ENCODE data around the gene MYL7. TPM values are rescaled to one million over a fixed set of nuclear protein-coding genes. Genes with fewer than 3 reads are reported as not detected.

Gene MYL7
- total RNA-seq, 5 donors from 2014 or later (not counting 1 experiment from before 2014, with no cell fraction given), result not detected

- no peak for DNase-seq
- POLR2A ChIA-PET, result interaction anchor here in 1 of 2 donors (0.6 kb wide), 1 partner anchor 452 kb away, joined by 3 read pairs; no protein-coding TSS in a partner anchor
- Mint-ChIP-seq H3K4me1 (peaks cover 37 to 42% (median 38%) of the 10 kb centered on the region in 3 donors), H3K4me3 (peak overlapping the region; percentile 82 to 89 (median 87)), H3K36me3 (peaks cover 25% of the 10 kb centered on the region), H3K9me3 (no peaks in the 10 kb centered on the region), H3K27me3 (no peaks in the 10 kb centered on the region), H3K27ac (peak overlapping the region; percentile 63 to 77)
- 67% methylated on average over 1 of the region's 1 CpG for WGBS (ENCODE audit: insufficient coverage)
- peak overlapping the region; percentile 64 to 66 for H3K4me3 ChIP-seq (ENCODE audit: control insufficient read depth in 1 of 2, extremely low read depth in 1 of 2, low read length in 1 of 2)
- peaks cover 6 to 22% of the 10 kb centered on the region in 2 experiments for H3K4me1 ChIP-seq (ENCODE audit: control insufficient read depth in 1 of 2, extremely low read depth in 1 of 2, insufficient read depth in 2 of 2, low read length in 2 of 2)
- CTCF ChIA-PET, result interaction anchor here (0.6 to 0.7 kb wide), 3 partner anchors 17 to 309 kb away, joined by 3 to 4 read pairs (median 3); partner anchors contain the start of gene YKT6 (in 1 of the 2)
- no peaks in the 10 kb centered on the region for H3K9me3 ChIP-seq
- peak overlapping the region; percentile 18 for H3K27ac ChIP-seq (ENCODE audit: low read length)
- peaks cover 10 to 30% of the 10 kb centered on the region in 2 donors for H3K36me3 ChIP-seq (ENCODE audit: control insufficient read depth in 2 of 2, extremely low read depth in 1 of 2, insufficient read depth in 1 of 2, low read length in 1 of 2)
- H3K27me3 ChIP-seq (replicated peaks in 1 of 2; ENCODE audit: control insufficient read depth in 2 of 2, extremely low read depth in 1 of 2, insufficient read depth in 2 of 2, low read length in 1 of 2), result peaks cover 0 to 3% of the 10 kb centered on the region in 2 experiments
- ATAC-seq (replicated peaks in 1 of 4), result no peak
These were observed 18.6 kb downstream of the MYL7 start for GRCh38 chr7:44122529-44122928.

- Mint-ChIP-seq H3K4me3 (peak overlapping the region in 2 of 3 donors; percentile 82 to 89), H3K27me3 (no peaks in the 10 kb centered on the region), H3K4me1 (peaks cover 37 to 42% (median 38%) of the 10 kb centered on the region in 3 donors), H3K27ac (peak overlapping the region in 1 of 2 donors; percentile 48), H3K9me3 (no peaks in the 10 kb centered on the region), H3K36me3 (peaks cover 25% of the 10 kb centered on the region)
- no peaks in the 10 kb centered on the region for H3K9me3 ChIP-seq
- ATAC-seq (replicated peaks in 1 of 4) (no peak), DNase-seq (no peak)
- peaks cover 13 to 33% of the 10 kb centered on the region in 2 donors for H3K36me3 ChIP-seq (ENCODE audit: control insufficient read depth in 2 of 2, extremely low read depth in 1 of 2, insufficient read depth in 1 of 2, low read length in 1 of 2)
- no peak overlapping the region for H3K27ac ChIP-seq (ENCODE audit: low read length)
- CTCF ChIA-PET, result no interaction called here
- H3K4me3 ChIP-seq (ENCODE audit: control insufficient read depth in 1 of 2, extremely low read depth in 1 of 2, low read length in 1 of 2), result no peak overlapping the region
- peaks cover 6 to 22% of the 10 kb centered on the region in 2 experiments for H3K4me1 ChIP-seq (ENCODE audit: control insufficient read depth in 1 of 2, extremely low read depth in 1 of 2, insufficient read depth in 2 of 2, low read length in 2 of 2)
- POLR2A ChIA-PET, result no interaction called here
- H3K27me3 ChIP-seq (replicated peaks in 1 of 2; ENCODE audit: control insufficient read depth in 2 of 2, extremely low read depth in 1 of 2, insufficient read depth in 2 of 2, low read length in 1 of 2), result peaks cover 0 to 3% of the 10 kb centered on the region in 2 experiments
- WGBS (ENCODE audit: insufficient coverage), result 91% methylated on average over 8 of the region's 12 CpGs
These were observed 19.2 kb downstream of the MYL7 start for GRCh38 chr7:44121761-44122420.

GRCh38 chr7:44120395-44120794 is 20.7 kb downstream of the MYL7 start:
- Histone ChIP-seq H3K27ac (ENCODE audit: low read length) (no peak overlapping the region), H3K36me3 (ENCODE audit: control insufficient read depth in 2 of 2, extremely low read depth in 1 of 2, insufficient read depth in 1 of 2, low read length in 1 of 2) (peaks cover 16 to 38% of the 10 kb centered on the region in 2 donors), H3K4me3 (ENCODE audit: control insufficient read depth in 1 of 2, extremely low read depth in 1 of 2, low read length in 1 of 2) (no peak overlapping the region), H3K9me3 (no peaks in the 10 kb centered on the region), H3K4me1 (ENCODE audit: control insufficient read depth in 1 of 2, extremely low read depth in 1 of 2, insufficient read depth in 2 of 2, low read length in 2 of 2) (peaks cover 6 to 22% of the 10 kb centered on the region in 2 experiments), H3K27me3 (replicated peaks in 1 of 2; ENCODE audit: control insufficient read depth in 2 of 2, extremely low read depth in 1 of 2, insufficient read depth in 2 of 2, low read length in 1 of 2) (peaks cover 0 to 3% of the 10 kb centered on the region in 2 experiments)
- WGBS (ENCODE audit: insufficient coverage), result 100% methylated on average over 1 of the region's 6 CpGs
- ChIA-PET CTCF (no interaction called here), POLR2A (no interaction called here)
- H3K4me1 Mint-ChIP-seq, result peaks cover 37 to 42% (median 38%) of the 10 kb centered on the region in 3 donors
- H3K9me3 Mint-ChIP-seq, result no peaks in the 10 kb centered on the region
- H3K27ac Mint-ChIP-seq, result peak overlapping the region in 1 of 2 donors; percentile 48
- peaks cover 25% of the 10 kb centered on the region for H3K36me3 Mint-ChIP-seq
- no peak for ATAC-seq (replicated peaks in 1 of 4)
- H3K27me3 Mint-ChIP-seq, result no peaks in the 10 kb centered on the region
- no peak overlapping the region for H3K4me3 Mint-ChIP-seq
- no peak for DNase-seq

- Mint-ChIP-seq H3K4me1 (peaks cover 37 to 42% (median 38%) of the 10 kb centered on the region in 3 donors), H3K36me3 (peaks cover 25% of the 10 kb centered on the region), H3K27me3 (no peaks in the 10 kb centered on the region), H3K4me3 (no peak overlapping the region), H3K9me3 (no peaks in the 10 kb centered on the region), H3K27ac (no peak overlapping the region)
- no peak overlapping the region for H3K27ac ChIP-seq (ENCODE audit: low read length)
- peaks cover 0 to 3% of the 10 kb centered on the region in 2 experiments for H3K27me3 ChIP-seq (replicated peaks in 1 of 2; ENCODE audit: control insufficient read depth in 2 of 2, extremely low read depth in 1 of 2, insufficient read depth in 2 of 2, low read length in 1 of 2)
- ATAC-seq (replicated peaks in 1 of 4), result no peak
- WGBS (ENCODE audit: insufficient coverage), result 100% methylated on average over 8 of the region's 8 CpGs
- H3K36me3 ChIP-seq (ENCODE audit: control insufficient read depth in 2 of 2, extremely low read depth in 1 of 2, insufficient read depth in 1 of 2, low read length in 1 of 2), result peaks cover 16 to 42% of the 10 kb centered on the region in 2 donors
- no peak for DNase-seq
- no peak overlapping the region for H3K4me3 ChIP-seq (ENCODE audit: control insufficient read depth in 1 of 2, extremely low read depth in 1 of 2, low read length in 1 of 2)
- CTCF ChIA-PET, result no interaction called here
- no peaks in the 10 kb centered on the region for H3K9me3 ChIP-seq
- POLR2A ChIA-PET, result no interaction called here
- H3K4me1 ChIP-seq (ENCODE audit: control insufficient read depth in 1 of 2, extremely low read depth in 1 of 2, insufficient read depth in 2 of 2, low read length in 2 of 2), result peaks cover 6 to 22% of the 10 kb centered on the region in 2 experiments
These were observed 21.2 kb downstream of the MYL7 start for GRCh38 chr7:44119829-44120380.

GRCh38 chr7:44117801-44118429 is 23.2 kb downstream of the MYL7 start:
- Histone ChIP-seq H3K4me1 (ENCODE audit: control insufficient read depth in 1 of 2, extremely low read depth in 1 of 2, insufficient read depth in 2 of 2, low read length in 2 of 2) (peaks cover 6 to 14% of the 10 kb centered on the region in 2 experiments), H3K27me3 (replicated peaks in 1 of 2; ENCODE audit: control insufficient read depth in 2 of 2, extremely low read depth in 1 of 2, insufficient read depth in 2 of 2, low read length in 1 of 2) (no peaks in the 10 kb centered on the region), H3K36me3 (ENCODE audit: control insufficient read depth in 2 of 2, extremely low read depth in 1 of 2, insufficient read depth in 1 of 2, low read length in 1 of 2) (peaks cover 16 to 47% of the 10 kb centered on the region in 2 donors), H3K4me3 (ENCODE audit: control insufficient read depth in 1 of 2, extremely low read depth in 1 of 2, low read length in 1 of 2) (no peak overlapping the region), H3K9me3 (no peaks in the 10 kb centered on the region), H3K27ac (ENCODE audit: low read length) (no peak overlapping the region)
- H3K36me3 Mint-ChIP-seq, result peaks cover 38% of the 10 kb centered on the region
- POLR2A ChIA-PET, result no interaction called here
- 98% methylated on average over 11 of the region's 13 CpGs for WGBS (ENCODE audit: insufficient coverage)
- CTCF ChIA-PET, result no interaction called here
- H3K9me3 Mint-ChIP-seq, result no peaks in the 10 kb centered on the region
- no peak for ATAC-seq (replicated peaks in 1 of 4)
- H3K4me3 Mint-ChIP-seq, result no peak overlapping the region
- H3K27ac Mint-ChIP-seq, result no peak overlapping the region
- DNase-seq, result no peak
- no peaks in the 10 kb centered on the region for H3K27me3 Mint-ChIP-seq
- H3K4me1 Mint-ChIP-seq, result peaks cover 28 to 36% (median 32%) of the 10 kb centered on the region in 3 donors

GRCh38 chr7:44116789-44117666 is 24.1 kb downstream of the MYL7 start:
- no peak for DNase-seq
- Histone ChIP-seq H3K27ac (ENCODE audit: low read length) (no peak overlapping the region), H3K4me3 (ENCODE audit: control insufficient read depth in 1 of 2, extremely low read depth in 1 of 2, low read length in 1 of 2) (no peak overlapping the region), H3K36me3 (ENCODE audit: control insufficient read depth in 2 of 2, extremely low read depth in 1 of 2, insufficient read depth in 1 of 2, low read length in 1 of 2) (peaks cover 18 to 47% of the 10 kb centered on the region in 2 donors), H3K4me1 (ENCODE audit: control insufficient read depth in 1 of 2, extremely low read depth in 1 of 2, insufficient read depth in 2 of 2, low read length in 2 of 2) (peaks cover 0 to 5% of the 10 kb centered on the region in 2 experiments), H3K27me3 (replicated peaks in 1 of 2; ENCODE audit: control insufficient read depth in 2 of 2, extremely low read depth in 1 of 2, insufficient read depth in 2 of 2, low read length in 1 of 2) (no peaks in the 10 kb centered on the region), H3K9me3 (no peaks in the 10 kb centered on the region)
- Mint-ChIP-seq H3K27me3 (no peaks in the 10 kb centered on the region), H3K4me1 (peaks cover 19 to 27% (median 23%) of the 10 kb centered on the region in 3 donors), H3K4me3 (no peak overlapping the region), H3K9me3 (no peaks in the 10 kb centered on the region), H3K36me3 (peaks cover 38% of the 10 kb centered on the region), H3K27ac (no peak overlapping the region)
- no peak for ATAC-seq (replicated peaks in 1 of 4)
- ChIA-PET CTCF (no interaction called here), POLR2A (no interaction called here)
- 96% methylated on average over 18 of the region's 25 CpGs for WGBS (ENCODE audit: insufficient coverage)

All from T-cell (primary cell).